HepG2 (cell line): Measurements from ENCODE around the gene TRIM7. TPM values are rescaled to one million over a fixed set of nuclear protein-coding genes. Genes with fewer than 3 reads are reported as not detected.
A peak's percentile ranks its signal among the peaks of the same experiment; 100 is the strongest.

Experiments used
- AKNA ChIP-seq: sonication (generic); formaldehyde crosslinking; IDR thresholded peaks from 2 replicates; pipeline ENCODE4 v1.4.0; 2020; ENCODE audit warnings: missing genetic modification reagents, borderline replicate concordance
- DNMT3B ChIP-seq: conservative IDR thresholded peaks from 2 replicates; pipeline ENCODE4 v1.6.1; 2016; ENCODE audit warnings: missing biosample characterization, control low read depth
- FOSL2 ChIP-seq: sonication (generic); formaldehyde crosslinking; IDR thresholded peaks from 2 replicates; pipeline ENCODE4 v1.4.0; 2020; ENCODE audit warnings: missing genetic modification reagents
- IRF2 ChIP-seq: IDR thresholded peaks from 2 replicates; pipeline ENCODE4 v1.6.1; 2018; ENCODE audit warnings: missing genetic modification reagents, missing compliant biosample characterization
- KAT7 ChIP-seq: IDR thresholded peaks from 2 replicates; pipeline ENCODE4 v1.6.1; 2018; ENCODE audit warnings: borderline replicate concordance, missing compliant biosample characterization
- LCORL ChIP-seq, 2 experiments: fragments of 450-650 bp in 1 of 2; sonication (generic) in 1 of 2; formaldehyde crosslinking in 1 of 2; IDR thresholded peaks; 2 replicates each; pipeline versions ENCODE4 v1.5.0 to v1.6.1; 2017 to 2020; ENCODE audit warnings: antibody characterized with exemption in 1 of 2, missing genetic modification reagents in 1 of 2
- MEF2D ChIP-seq: sonication (generic); formaldehyde crosslinking; IDR thresholded peaks from 2 replicates; pipeline ENCODE4 v1.5.1; 2020; ENCODE audit warnings: mild to moderate bottlenecking, missing genetic modification reagents
- SALL2 ChIP-seq: sonication (generic); formaldehyde crosslinking; IDR thresholded peaks from 2 replicates; pipeline ENCODE4 v1.8.1; 2023; ENCODE audit warnings: mild to moderate bottlenecking, missing genetic modification reagents, inconsistent platforms
- SIN3A ChIP-seq: IDR thresholded peaks from 2 replicates; pipeline ENCODE4 v1.6.1; 2011; ENCODE audit warnings: low read depth, mild to moderate bottlenecking, control low read depth, low read length, borderline replicate concordance
- XRCC5 ChIP-seq: fragments of 200-400 bp; formaldehyde crosslinking; optimal IDR thresholded peaks from 2 replicates; pipeline ENCODE3; 2017; ENCODE audit warnings: mild to moderate bottlenecking, low read length
- ZNF496 ChIP-seq: sonication (generic); formaldehyde crosslinking; IDR thresholded peaks from 2 replicates; pipeline ENCODE4 v1.8.1; 2023; ENCODE audit warnings: mild to moderate bottlenecking, moderate library complexity, missing genetic modification reagents; ENCODE audit not compliant: insufficient replicate concordance
- ZNF883 ChIP-seq: sonication (generic); formaldehyde crosslinking; IDR thresholded peaks from 2 replicates; pipeline ENCODE4 v1.5.1; 2020; ENCODE audit warnings: mild to moderate bottlenecking, missing genetic modification reagents; ENCODE audit errors: not compliant biosample characterization
- ZUFSP ChIP-seq: sonication (generic); formaldehyde crosslinking; IDR thresholded peaks from 2 replicates; pipeline ENCODE4 v1.9.0; 2021; ENCODE audit warnings: missing genetic modification reagents, mild to moderate bottlenecking, borderline replicate concordance
- polyA plus RNA-seq, 8 experiments: library from polyadenylated mRNA; depleted of rRNA in 3 of 8; stranded (reverse) in 7 of 8; unstranded in 1 of 8; fragments of >200 nt; fragmentation: Illumina TruSeq in 4 of 8; extraction: Trizol in 4 of 8; gene quantifications; 2 replicates each; pipeline versions ENCODE4 v1.2.1 to v1.2.3, GENCODE V29; 2011 to 2016; ENCODE audit warnings: low read depth in 4 of 8, missing spikeins in 1 of 8, mixed read lengths in 1 of 8; ENCODE audit not compliant: insufficient read depth in 1 of 8
- total RNA-seq, 5 experiments: library from RNA; depleted of rRNA; stranded (reverse); fragments of >200 nt; fragmentation: Illumina TruSeq; extraction: Trizol; gene quantifications; 2 replicates each; pipeline ENCODE4 v1.2.3, GENCODE V29; 2016; ENCODE audit warnings: low read depth in 1 of 5
- TF ChIP-seq, protein P1 (sequence below): sonication (generic); formaldehyde crosslinking; IDR thresholded peaks from 2 replicates; pipeline ENCODE4 v1.4.0; 2020; ENCODE audit warnings: mild to moderate bottlenecking, missing genetic modification reagents

The TRIM7 gene
- total and polyA plus RNA-seq, 2 of the 13 experiments (the other 11 are each of a cell fraction or from before 2014, with no cell fraction given): 0.13 TPM; not detected in 1

- TF ChIP-seq AKNA (CRISPR knock-in tag) (0 out of 2 replicates have a peak, but pooled peaks have one; percentile 34), FOSL2 (CRISPR knock-in tag) (peak; percentile 29; the same call in 1 of the 2 replicates), ZNF496 (CRISPR knock-in tag) (no peak), SIN3A (peak; percentile 31; the same call in 1 of the 2 replicates), IRF2 (CRISPR knock-in tag) (peak; percentile 64; the same call in 1 of the 2 replicates), DNMT3B (CRISPR knock-in tag) (0 out of 2 replicates have a peak, but pooled peaks have one; percentile 20), ZUFSP (CRISPR knock-in tag) (no peak), MEF2D (CRISPR knock-in tag) (0 out of 2 replicates have a peak, but pooled peaks have one; percentile 65), ZNF883 (CRISPR knock-in tag) (peak; percentile 82), SALL2 (CRISPR knock-in tag) (peak; percentile 65; the same call in 1 of the 2 replicates), KAT7 (peak; percentile 28; the same call in 1 of the 2 replicates), LCORL (IDR thresholded peaks at IDR 0.05) (no peak), LCORL (CRISPR knock-in tag; IDR thresholded peaks at IDR 0.05) (peak; percentile 38; the same call in 1 of the 2 replicates), XRCC5 (no peak)
- TF ChIP-seq, protein P1, sequence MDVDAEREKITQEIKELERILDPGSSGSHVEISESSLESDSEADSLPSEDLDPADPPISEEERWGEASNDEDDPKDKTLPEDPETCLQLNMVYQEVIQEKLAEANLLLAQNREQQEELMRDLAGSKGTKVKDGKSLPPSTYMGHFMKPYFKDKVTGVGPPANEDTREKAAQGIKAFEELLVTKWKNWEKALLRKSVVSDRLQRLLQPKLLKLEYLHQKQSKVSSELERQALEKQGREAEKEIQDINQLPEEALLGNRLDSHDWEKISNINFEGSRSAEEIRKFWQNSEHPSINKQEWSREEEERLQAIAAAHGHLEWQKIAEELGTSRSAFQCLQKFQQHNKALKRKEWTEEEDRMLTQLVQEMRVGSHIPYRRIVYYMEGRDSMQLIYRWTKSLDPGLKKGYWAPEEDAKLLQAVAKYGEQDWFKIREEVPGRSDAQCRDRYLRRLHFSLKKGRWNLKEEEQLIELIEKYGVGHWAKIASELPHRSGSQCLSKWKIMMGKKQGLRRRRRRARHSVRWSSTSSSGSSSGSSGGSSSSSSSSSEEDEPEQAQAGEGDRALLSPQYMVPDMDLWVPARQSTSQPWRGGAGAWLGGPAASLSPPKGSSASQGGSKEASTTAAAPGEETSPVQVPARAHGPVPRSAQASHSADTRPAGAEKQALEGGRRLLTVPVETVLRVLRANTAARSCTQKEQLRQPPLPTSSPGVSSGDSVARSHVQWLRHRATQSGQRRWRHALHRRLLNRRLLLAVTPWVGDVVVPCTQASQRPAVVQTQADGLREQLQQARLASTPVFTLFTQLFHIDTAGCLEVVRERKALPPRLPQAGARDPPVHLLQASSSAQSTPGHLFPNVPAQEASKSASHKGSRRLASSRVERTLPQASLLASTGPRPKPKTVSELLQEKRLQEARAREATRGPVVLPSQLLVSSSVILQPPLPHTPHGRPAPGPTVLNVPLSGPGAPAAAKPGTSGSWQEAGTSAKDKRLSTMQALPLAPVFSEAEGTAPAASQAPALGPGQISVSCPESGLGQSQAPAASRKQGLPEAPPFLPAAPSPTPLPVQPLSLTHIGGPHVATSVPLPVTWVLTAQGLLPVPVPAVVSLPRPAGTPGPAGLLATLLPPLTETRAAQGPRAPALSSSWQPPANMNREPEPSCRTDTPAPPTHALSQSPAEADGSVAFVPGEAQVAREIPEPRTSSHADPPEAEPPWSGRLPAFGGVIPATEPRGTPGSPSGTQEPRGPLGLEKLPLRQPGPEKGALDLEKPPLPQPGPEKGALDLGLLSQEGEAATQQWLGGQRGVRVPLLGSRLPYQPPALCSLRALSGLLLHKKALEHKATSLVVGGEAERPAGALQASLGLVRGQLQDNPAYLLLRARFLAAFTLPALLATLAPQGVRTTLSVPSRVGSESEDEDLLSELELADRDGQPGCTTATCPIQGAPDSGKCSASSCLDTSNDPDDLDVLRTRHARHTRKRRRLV (CRISPR knock-in tag): no peak
These were observed 17.3 kb downstream of the TRIM7 start (continued) for GRCh38 chr5:181187500-181188213.
